A673 (cell line): ENCODE results near the gene SLC22A4.

Experiments
- EZH2 ChIP-seq: fragments of 200-600 bp; sonication (generic); IDR thresholded peaks from 2 replicates; pipeline ENCODE4 v1.6.1; 2017; ENCODE audit warnings: borderline replicate concordance, low read depth, mild to moderate bottlenecking, mixed read lengths, antibody characterized with exemption, low read length; ENCODE audit not compliant: poor library complexity, severe bottlenecking
- TF ChIP-seq, protein P1 (sequence below): fragments of 300-800, 200-600 bp; sonication (generic); conservative IDR thresholded peaks from 2 replicates; pipeline ENCODE4 v1.5.1; 2017; ENCODE audit warnings: low read depth, mild to moderate bottlenecking, antibody characterized with exemption, low read length, moderate library complexity, mixed read lengths

DNA sequence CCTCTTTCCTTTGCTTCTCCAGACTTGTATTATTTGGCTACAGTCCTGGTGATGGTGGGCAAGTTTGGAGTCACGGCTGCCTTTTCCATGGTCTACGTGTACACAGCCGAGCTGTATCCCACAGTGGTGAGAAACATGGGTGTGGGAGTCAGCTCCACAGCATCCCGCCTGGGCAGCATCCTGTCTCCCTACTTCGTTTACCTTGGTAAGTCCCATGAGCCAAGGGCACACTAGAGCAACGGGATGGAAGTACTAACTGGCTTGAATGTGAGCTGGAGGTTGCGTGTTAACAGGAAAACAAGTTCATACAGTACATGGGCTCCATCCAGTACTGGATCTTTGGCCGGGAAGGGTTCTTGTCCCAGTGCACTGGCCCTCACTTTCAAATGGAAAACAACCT is 98.2 kb downstream of the SLC22A4 start:
- TF ChIP-seq, protein P1, sequence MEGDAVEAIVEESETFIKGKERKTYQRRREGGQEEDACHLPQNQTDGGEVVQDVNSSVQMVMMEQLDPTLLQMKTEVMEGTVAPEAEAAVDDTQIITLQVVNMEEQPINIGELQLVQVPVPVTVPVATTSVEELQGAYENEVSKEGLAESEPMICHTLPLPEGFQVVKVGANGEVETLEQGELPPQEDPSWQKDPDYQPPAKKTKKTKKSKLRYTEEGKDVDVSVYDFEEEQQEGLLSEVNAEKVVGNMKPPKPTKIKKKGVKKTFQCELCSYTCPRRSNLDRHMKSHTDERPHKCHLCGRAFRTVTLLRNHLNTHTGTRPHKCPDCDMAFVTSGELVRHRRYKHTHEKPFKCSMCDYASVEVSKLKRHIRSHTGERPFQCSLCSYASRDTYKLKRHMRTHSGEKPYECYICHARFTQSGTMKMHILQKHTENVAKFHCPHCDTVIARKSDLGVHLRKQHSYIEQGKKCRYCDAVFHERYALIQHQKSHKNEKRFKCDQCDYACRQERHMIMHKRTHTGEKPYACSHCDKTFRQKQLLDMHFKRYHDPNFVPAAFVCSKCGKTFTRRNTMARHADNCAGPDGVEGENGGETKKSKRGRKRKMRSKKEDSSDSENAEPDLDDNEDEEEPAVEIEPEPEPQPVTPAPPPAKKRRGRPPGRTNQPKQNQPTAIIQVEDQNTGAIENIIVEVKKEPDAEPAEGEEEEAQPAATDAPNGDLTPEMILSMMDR = no peak
- no peak for TF ChIP-seq EZH2
